SK-N-MC (cell line): ENCODE data around the gene TAX1BP1.
A peak's percentile ranks its signal among the peaks of the same experiment; 100 is the strongest.

ENCODE experiments used
- DNase-seq: peaks from one replicate; pipeline ENCODE4 v3.0.0-alpha.2; 2011; ENCODE audit warnings: low read depth, low spot score
- H3K27ac ChIP-seq: fragments of 200-600 bp; sonication (generic); 2 replicates; pipeline ENCODE4 v1.5.1; 2016; ENCODE audit warnings: mixed run types
- H3K36me3 ChIP-seq: fragments of 200-600 bp; sonication (generic); 2 replicates; pipeline ENCODE4 v1.6.1; 2017; ENCODE audit warnings: antibody characterized with exemption, low read length, mixed read lengths; ENCODE audit not compliant: insufficient read depth
- H3K4me3 ChIP-seq: fragments of 200-600 bp; sonication (generic); 2 replicates; pipeline ENCODE4 v1.5.1; 2016
- H3K9ac ChIP-seq: fragments of 200-600 bp; sonication (generic); 2 replicates; pipeline ENCODE4 v1.8.0; 2017; ENCODE audit warnings: mixed run types, mixed read lengths; ENCODE audit not compliant: insufficient read length
- H3K9me3 ChIP-seq: fragments of 200-600 bp; sonication (generic); 2 replicates; pipeline ENCODE4 v1.6.1; 2017; ENCODE audit warnings: low read depth, mild to moderate bottlenecking, antibody characterized with exemption, low read length, moderate library complexity, mixed read lengths
- EZH2 ChIP-seq: fragments of 200-600 bp; sonication (generic); IDR thresholded peaks from one replicate; pipeline ENCODE4 v1.6.1; 2017; ENCODE audit warnings: antibody characterized with exemption
- FOXP2 ChIP-seq: optimal IDR thresholded peaks from 2 replicates; pipeline ENCODE3; 2011; ENCODE audit warnings: mild to moderate bottlenecking, moderate library complexity; ENCODE audit not compliant: insufficient read depth; ENCODE audit errors: extremely low read length, control extremely low read depth
- POLR2AphosphoS5 ChIP-seq: IDR thresholded peaks from 2 replicates; pipeline ENCODE4 v1.6.1; 2012; ENCODE audit warnings: mild to moderate bottlenecking, low read depth, low read length, borderline replicate concordance

Gene TAX1BP1

DNA sequence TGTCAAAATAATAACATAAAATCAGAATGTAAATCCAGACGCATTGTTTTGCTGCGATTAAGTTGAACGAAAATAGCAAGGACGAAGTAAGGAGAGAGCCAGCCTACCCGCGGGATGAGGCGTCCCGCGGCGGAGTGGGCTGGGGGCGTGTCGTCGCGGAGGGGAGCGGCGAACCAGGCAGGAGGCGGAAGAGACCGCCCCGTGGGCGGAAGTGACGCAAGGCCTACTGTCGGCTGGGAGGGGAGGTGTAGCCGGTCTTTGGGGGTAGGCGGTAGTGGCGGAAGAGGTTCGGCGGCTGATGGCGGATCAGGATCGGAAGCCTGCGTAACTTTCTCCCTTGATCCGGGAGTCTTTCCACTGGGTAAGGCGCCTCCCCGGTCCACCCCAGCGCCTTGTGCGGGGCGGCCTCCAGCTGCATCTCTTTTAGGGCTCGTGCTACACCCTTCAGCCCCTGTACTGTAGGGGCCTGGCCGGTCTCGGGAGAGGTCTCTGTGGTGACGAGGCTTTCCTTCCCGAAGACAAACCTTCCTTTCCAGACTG lies at the start of gene TAX1BP1:
Gene TAX1BP1, plus strand, starts transcription at position 254 of the 540 bp plus-strand sequence. CDS start 8,363 bp downstream, outside the sequence.
- no peaks in the 10 kb centered on the region for H3K36me3 ChIP-seq
- peak within 1 kb of the TSS; percentile 91 for H3K9ac ChIP-seq
- TF ChIP-seq POLR2AphosphoS5 (peak; percentile 95), EZH2 (no peak)
- H3K27ac ChIP-seq, result peak within 1 kb of the TSS; percentile 69
- no peaks in the 10 kb centered on the region for H3K9me3 ChIP-seq
- peak within 1 kb of the TSS; percentile 100 for H3K4me3 ChIP-seq
- peak; percentile 50 for DNase-seq

- H3K9ac ChIP-seq, result no peak overlapping the region
- TF ChIP-seq FOXP2 (no peak), EZH2 (no peak), POLR2AphosphoS5 (no peak)
- H3K27ac ChIP-seq, result peak overlapping the region; percentile 55; the same call in 1 of the 2 replicates
- H3K4me3 ChIP-seq, result no peak overlapping the region
- no peaks in the 10 kb centered on the region for H3K36me3 ChIP-seq
- no peaks in the 10 kb centered on the region for H3K9me3 ChIP-seq
- no peak for DNase-seq
Measured at GRCh38 chr7:27690649-27691048, 49.3 kb upstream of the TAX1BP1 start.

GRCh38 chr7:27693794-27694193 lies 46.2 kb upstream of the TAX1BP1 start:
- Histone ChIP-seq H3K9ac (no peak overlapping the region), H3K9me3 (no peaks in the 10 kb centered on the region), H3K4me3 (no peak overlapping the region), H3K27ac (no peak overlapping the region), H3K36me3 (no peaks in the 10 kb centered on the region)
- DNase-seq, result no peak
- TF ChIP-seq FOXP2, result no peak
- no peak for TF ChIP-seq EZH2
- no peak for TF ChIP-seq POLR2AphosphoS5

- TF ChIP-seq EZH2 (no peak), FOXP2 (no peak), POLR2AphosphoS5 (no peak)
- no peak for DNase-seq
- Histone ChIP-seq H3K9ac (no peak overlapping the region), H3K27ac (no peak overlapping the region), H3K36me3 (no peaks in the 10 kb centered on the region), H3K4me3 (no peak overlapping the region), H3K9me3 (no peaks in the 10 kb centered on the region)
Measured at GRCh38 chr7:27695096-27695495, 44.9 kb upstream of the TAX1BP1 start.

DNA sequence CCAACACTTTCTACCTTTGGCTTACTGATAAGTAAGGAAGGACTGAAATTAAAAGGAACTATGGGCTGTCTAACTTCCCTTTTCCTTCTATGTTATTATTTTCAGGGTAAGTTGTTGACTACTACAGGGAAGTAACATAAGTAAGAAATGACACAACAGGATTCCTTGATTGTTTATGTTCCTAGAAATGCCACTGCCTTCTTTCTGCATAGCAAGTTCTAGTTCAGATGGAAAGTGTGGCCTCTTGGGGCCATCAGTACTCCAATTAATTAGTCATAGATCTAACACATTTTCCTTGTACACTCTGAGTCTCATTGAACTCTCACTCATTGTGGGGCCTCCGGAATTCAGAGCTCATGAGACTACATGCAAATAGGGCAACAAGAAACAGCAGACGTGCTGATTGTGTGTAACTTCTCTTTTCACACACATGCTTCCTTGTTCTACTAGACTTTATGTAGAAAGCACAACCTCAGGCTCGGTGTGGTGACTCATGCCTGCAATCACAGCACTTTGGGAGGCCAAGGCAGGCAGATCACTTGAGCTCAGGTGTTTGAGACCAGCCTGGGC lies 42.0 kb upstream of the TAX1BP1 start:
- Histone ChIP-seq H3K9ac (no peak overlapping the region), H3K9me3 (no peaks in the 10 kb centered on the region), H3K36me3 (no peaks in the 10 kb centered on the region), H3K27ac (no peak overlapping the region), H3K4me3 (no peak overlapping the region)
- no peak for TF ChIP-seq FOXP2
- no peak for TF ChIP-seq POLR2AphosphoS5
- TF ChIP-seq EZH2, result no peak
- DNase-seq, result no peak

DNA sequence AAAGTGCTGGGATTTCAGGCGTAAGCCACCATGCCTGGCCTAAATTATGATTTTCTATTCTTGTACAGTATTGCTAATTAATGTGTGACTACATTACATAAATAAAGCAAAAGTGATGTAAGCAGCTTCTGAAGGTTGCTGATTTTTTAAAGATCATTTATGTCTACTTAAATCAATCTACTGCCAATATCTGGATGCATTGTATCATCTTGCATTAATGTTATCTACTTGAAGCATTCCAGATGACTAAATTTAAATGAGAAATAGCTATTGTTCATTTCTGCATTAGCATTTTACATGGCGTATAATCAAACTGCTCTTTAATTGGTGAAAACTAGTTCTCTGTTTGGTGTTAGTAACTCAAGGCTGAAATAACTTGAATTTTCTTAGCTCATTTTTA lies 40.2 kb upstream of the TAX1BP1 start:
- Histone ChIP-seq H3K27ac (no peak overlapping the region), H3K9me3 (no peaks in the 10 kb centered on the region), H3K9ac (no peak overlapping the region), H3K4me3 (no peak overlapping the region), H3K36me3 (no peaks in the 10 kb centered on the region)
- DNase-seq, result no peak
- no peak for TF ChIP-seq FOXP2
- no peak for TF ChIP-seq EZH2
- no peak for TF ChIP-seq POLR2AphosphoS5

DNA sequence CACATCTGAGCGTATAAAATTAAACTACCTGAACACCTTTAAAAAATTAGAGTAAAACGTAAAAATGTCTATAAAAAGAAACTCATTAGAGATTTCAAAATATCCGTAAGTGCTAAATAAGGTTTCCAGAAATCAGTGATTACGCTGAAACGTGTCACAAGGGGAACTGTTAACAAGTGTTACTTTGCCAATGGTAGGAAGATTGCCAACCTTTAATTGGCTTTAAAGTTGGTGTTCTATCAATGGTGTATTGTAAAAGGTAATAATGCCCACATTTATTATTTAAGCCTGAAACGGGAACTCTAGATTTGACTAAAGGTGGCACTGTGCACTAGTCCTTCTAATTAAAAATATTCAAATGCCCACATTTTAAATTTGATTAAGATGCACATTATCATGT lies 39.5 kb upstream of the TAX1BP1 start:
- TF ChIP-seq POLR2AphosphoS5 (no peak), FOXP2 (no peak), EZH2 (no peak)
- Histone ChIP-seq H3K9ac (no peak overlapping the region), H3K36me3 (no peaks in the 10 kb centered on the region), H3K27ac (no peak overlapping the region), H3K4me3 (no peak overlapping the region), H3K9me3 (no peaks in the 10 kb centered on the region)
- no peak for DNase-seq

DNA sequence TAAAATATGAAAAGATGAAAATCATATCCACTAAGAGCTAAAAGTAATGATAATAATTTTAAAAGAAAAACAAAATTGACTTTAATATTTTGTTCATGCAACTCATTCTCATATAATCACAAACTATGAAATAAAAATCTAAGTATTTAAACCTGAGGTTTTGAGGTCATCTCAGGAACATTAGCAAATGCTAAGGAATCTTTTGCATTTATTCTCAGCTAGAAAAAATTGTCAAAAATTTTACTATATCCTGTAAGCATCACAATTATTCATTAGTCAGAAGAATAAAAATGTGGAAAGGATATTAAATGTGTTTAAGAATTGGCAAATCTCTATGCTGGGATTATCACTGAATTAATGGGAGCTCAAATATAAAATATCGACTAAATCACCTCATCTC lies 36.8 kb upstream of the TAX1BP1 start:
- Histone ChIP-seq H3K36me3 (no peaks in the 10 kb centered on the region), H3K9me3 (no peaks in the 10 kb centered on the region), H3K9ac (no peak overlapping the region), H3K4me3 (no peak overlapping the region), H3K27ac (no peak overlapping the region)
- DNase-seq, result no peak
- TF ChIP-seq EZH2 (no peak), POLR2AphosphoS5 (no peak), FOXP2 (no peak)

- Histone ChIP-seq H3K9ac (no peak overlapping the region), H3K27ac (no peak overlapping the region), H3K9me3 (no peaks in the 10 kb centered on the region), H3K36me3 (no peaks in the 10 kb centered on the region), H3K4me3 (no peak overlapping the region)
- TF ChIP-seq FOXP2, result no peak
- no peak for TF ChIP-seq POLR2AphosphoS5
- TF ChIP-seq EZH2, result no peak
- no peak for DNase-seq
Measured at GRCh38 chr7:27704422-27705199, 35.4 kb upstream of the TAX1BP1 start.
